A549 (cell line): ENCODE results near the gene CNTN2. TPM values are rescaled to one million over a fixed set of nuclear protein-coding genes. Genes with fewer than 3 reads are reported as not detected.

Experiments
- ATAC-seq, 2 experiments: fragments of 200-7000 bp in 1 of 2; fragments of >200 bp in 1 of 2; cut with Nextera tagmentation in 1 of 2; cut with Tn5 transposase in 1 of 2; 3 replicates each; pipeline versions ENCODE4 v1.8.0 to v1.9.1; 2018 to 2020; ENCODE audit warnings: mild to moderate bottlenecking in 1 of 2, moderate library complexity in 1 of 2
- CTCF ChIA-PET: fragments of 300-600 bp; sonication (Branson Sonifier 250); formaldehyde crosslinking; extraction: SDS; loops from one replicate; lab custom pipeline; 2021; ENCODE audit warnings: antibody characterized with exemption, inconsistent platforms; lab: Yijun Ruan, JAX
- POLR2A ChIA-PET: fragments of 350-600 bp; formaldehyde crosslinking; extraction: SDS; loops from one replicate; lab custom pipeline; 2021; ENCODE audit warnings: antibody characterized with exemption, inconsistent platforms; lab: Yijun Ruan, JAX
- DNase-seq, 2 experiments: peaks; one replicate each; pipeline versions ENCODE4 v3.0.0 to v3.0.0-alpha.2; 2011 to 2016; ENCODE audit warnings: low read depth in 1 of 2, low spot score in 1 of 2
- FAIRE-seq: peaks from 2 replicates; lab custom pipeline; 2011; peaks lifted over from hg19 to GRCh38; lab: Jason Lieb, UNC
- H3K27ac ChIP-seq, 2 experiments: fragments of >200 bp; sonication (Bioruptor Twin); formaldehyde crosslinking; 3 replicates each; pipeline ENCODE4 v1.5.1; 2016 to 2017
- H3K4me1 ChIP-seq: fragments of >200 bp; sonication (Bioruptor Twin); formaldehyde crosslinking; 3 replicates; pipeline ENCODE4 v1.6.1; 2016
- H3K4me2 ChIP-seq: fragments of >200 bp; sonication (Bioruptor Twin); formaldehyde crosslinking; 3 replicates; pipeline ENCODE4 v1.6.1; 2016
- H3K4me3 ChIP-seq: fragments of >200 bp; sonication (Bioruptor Twin); formaldehyde crosslinking; 3 replicates; pipeline ENCODE4 v1.5.1; 2016
- H3K9me3 ChIP-seq: fragments of >200 bp; sonication (Bioruptor Twin); formaldehyde crosslinking; 3 replicates; pipeline ENCODE4 v1.6.1; 2016
- BHLHE40 ChIP-seq: IDR thresholded peaks from 2 replicates; pipeline ENCODE4 v1.6.1; 2012; ENCODE audit warnings: low read depth, low read length, inconsistent platforms
- CBX8 ChIP-seq: fragments of 200-600 bp; sonication (generic); IDR thresholded peaks from 2 replicates; pipeline ENCODE4 v1.6.1; 2016
- CHD4 ChIP-seq: fragments of 200-600 bp; sonication (generic); IDR thresholded peaks from 2 replicates; pipeline ENCODE4 v1.6.1; 2016; ENCODE audit warnings: antibody characterized with exemption, mild to moderate bottlenecking, borderline replicate concordance
- CTCF ChIP-seq: fragments of >200 bp; sonication (Bioruptor Twin); formaldehyde crosslinking; IDR thresholded peaks from 3 replicates; pipeline ENCODE4 v1.5.1; 2016
- HOXA7 ChIP-seq: fragments of 250-450 bp; sonication (Bioruptor Pico); IDR thresholded peaks from 2 replicates; pipeline ENCODE4 v1.5.0; 2020; ENCODE audit warnings: mild to moderate bottlenecking, moderate library complexity
- KDM1A ChIP-seq: fragments of 200-600 bp; sonication (generic); IDR thresholded peaks from 2 replicates; pipeline ENCODE4 v1.6.1; 2016; ENCODE audit warnings: low read depth, mild to moderate bottlenecking
- KDM5A ChIP-seq: fragments of 200-600 bp; sonication (generic); IDR thresholded peaks from 2 replicates; pipeline ENCODE4 v1.6.1; 2016; ENCODE audit warnings: antibody characterized with exemption, mild to moderate bottlenecking
- MAX ChIP-seq: IDR thresholded peaks from 2 replicates; pipeline ENCODE4 v1.6.1; 2012
- NPAS2 ChIP-seq: fragments of 250-450 bp; sonication (Bioruptor Pico); IDR thresholded peaks from 2 replicates; pipeline ENCODE4 v1.8.0; 2022; ENCODE audit warnings: mild to moderate bottlenecking, moderate library complexity, borderline replicate concordance
- NR3C1 ChIP-seq: fragments of >200 bp; sonication (Bioruptor Twin); formaldehyde crosslinking; IDR thresholded peaks from 3 replicates; pipeline ENCODE4 v1.6.1; 2017
- POLR2A ChIP-seq: IDR thresholded peaks from 2 replicates; pipeline ENCODE4 v1.6.1; 2012; ENCODE audit warnings: mild to moderate bottlenecking, low read length
- RAD21 ChIP-seq, 2 experiments: fragments of >200 bp in 1 of 2; sonication (Bioruptor Twin) in 1 of 2; formaldehyde crosslinking in 1 of 2; IDR thresholded peaks in 1 of 2; conservative IDR thresholded peaks in 1 of 2; 2 replicates in 1 of 2; 3 replicates in 1 of 2; pipeline ENCODE4 v1.6.1; 2012 to 2018; ENCODE audit warnings: inconsistent platforms in 1 of 2
- TFCP2L1 ChIP-seq: fragments of 250-450 bp; sonication (Bioruptor Pico); IDR thresholded peaks from 2 replicates; pipeline ENCODE4 v1.5.0; 2021; ENCODE audit warnings: mild to moderate bottlenecking
- TP53 ChIP-seq: fragments of 250-450 bp; sonication (Bioruptor Pico); IDR thresholded peaks from 2 replicates; pipeline ENCODE4 v1.5.0; 2021; ENCODE audit warnings: mild to moderate bottlenecking, moderate library complexity
- WGBS: methylation state at CpG from one replicate; pipeline ENCODE4 v1.1.6; 2017; ENCODE audit errors: missing lambda C conversion rate; 5-methylcytosine and 5-hydroxymethylcytosine counted together
- polyA plus RNA-seq, 4 experiments: library from polyadenylated mRNA; depleted of rRNA in 3 of 4; stranded (reverse); fragments of >200 nt; fragmentation: RNase III in 1 of 4; extraction: RNeasy Plus Mini Kit Qiagen cat#74134 plus additional on column Dnase treatment in 1 of 4; gene quantifications; 2 replicates in 3 of 4; 3 replicates in 1 of 4; pipeline ENCODE4 v1.2.3, GENCODE V29; 2011 to 2017
- TF ChIP-seq, protein P1 (sequence below): fragments of >200 bp; sonication (Bioruptor Twin); formaldehyde crosslinking; IDR thresholded peaks from 2 replicates; pipeline ENCODE4 v1.6.1; 2016
- TF ChIP-seq, protein P2 (sequence below): IDR thresholded peaks from 2 replicates; pipeline ENCODE4 v1.6.1; 2012; ENCODE audit warnings: low read depth, borderline replicate concordance
- TF ChIP-seq, protein P3 (sequence below): fragments of 200-600 bp; sonication (generic); IDR thresholded peaks from 2 replicates; pipeline ENCODE4 v1.6.1; 2016; ENCODE audit warnings: antibody characterized with exemption, mild to moderate bottlenecking, moderate library complexity
- TF ChIP-seq, protein P4 (sequence below): fragments of 250-450 bp; sonication (Bioruptor Pico); IDR thresholded peaks from 2 replicates; pipeline ENCODE4 v1.5.0; 2021; ENCODE audit warnings: mild to moderate bottlenecking, moderate library complexity, borderline replicate concordance
- TF ChIP-seq, protein P5 (sequence below): fragments of >200 bp; sonication (Bioruptor Twin); formaldehyde crosslinking; IDR thresholded peaks from 3 replicates; pipeline ENCODE4 v1.6.1; 2016

The CNTN2 gene
- polyA plus RNA-seq, 2 of the 4 experiments (the other 2 are of a cell fraction), result not detected

GRCh38 chr1:205061665-205062069 lies 18.7 kb downstream of the CNTN2 start (continued):
- TF ChIP-seq CTCF, result peak; percentile 88
- TF ChIP-seq POLR2A, result no peak
- no peak for TF ChIP-seq CHD4
- TF ChIP-seq, protein P1, sequence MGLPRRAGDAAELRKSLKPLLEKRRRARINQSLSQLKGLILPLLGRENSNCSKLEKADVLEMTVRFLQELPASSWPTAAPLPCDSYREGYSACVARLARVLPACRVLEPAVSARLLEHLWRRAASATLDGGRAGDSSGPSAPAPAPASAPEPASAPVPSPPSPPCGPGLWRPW, result no peak

DNA sequence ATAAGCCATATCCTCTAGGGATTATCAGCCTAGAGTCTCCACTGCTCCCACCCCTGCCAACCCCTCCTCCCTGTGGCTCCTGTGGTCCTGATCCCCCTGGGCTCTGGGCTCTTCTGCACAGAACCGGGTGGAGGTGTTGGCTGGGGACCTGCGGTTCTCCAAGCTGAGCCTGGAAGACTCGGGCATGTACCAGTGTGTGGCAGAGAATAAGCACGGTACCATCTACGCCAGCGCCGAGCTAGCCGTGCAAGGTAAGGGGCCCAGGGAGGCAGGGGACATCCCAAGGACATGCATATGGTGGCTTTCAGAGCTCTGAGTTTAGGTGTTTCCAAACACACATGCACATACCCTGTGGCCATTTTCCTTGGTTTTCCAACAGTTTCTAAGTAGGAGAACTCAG lies 19.3 kb downstream of the CNTN2 start:
- TF ChIP-seq CBX8, result no peak
- TF ChIP-seq TFCP2L1, result no peak
- TF ChIP-seq TP53 (CRISPR knock-in tag), result no peak
- TF ChIP-seq MAX, result no peak
- POLR2A ChIA-PET, result interaction anchor here (0.8 to 1.1 kb wide), 2 partner anchors 18 to 59 kb away, joined by 3 read pairs; partner anchors contain the start of gene RBBP5
- FAIRE-seq (no peak), ATAC-seq (no peak; a peak in 1 of 6 replicates), DNase-seq (no peak)
- CTCF ChIA-PET, result interaction anchor here (0.7 to 6.0 kb wide), 38 partner anchors 10 to 505 kb away, joined by 3 to 152 read pairs (median 9); partner anchors contain the start of genes CNTN2 and TMEM81
- no peak overlapping the region for H3K27ac ChIP-seq
- no peaks in the 10 kb centered on the region for H3K9me3 ChIP-seq
- no peaks in the 10 kb centered on the region for H3K4me1 ChIP-seq
- H3K4me3 ChIP-seq, result no peak overlapping the region
- no peak overlapping the region for H3K4me2 ChIP-seq
- WGBS, result 75% methylated on average over 8 of the region's 8 CpGs

DNA sequence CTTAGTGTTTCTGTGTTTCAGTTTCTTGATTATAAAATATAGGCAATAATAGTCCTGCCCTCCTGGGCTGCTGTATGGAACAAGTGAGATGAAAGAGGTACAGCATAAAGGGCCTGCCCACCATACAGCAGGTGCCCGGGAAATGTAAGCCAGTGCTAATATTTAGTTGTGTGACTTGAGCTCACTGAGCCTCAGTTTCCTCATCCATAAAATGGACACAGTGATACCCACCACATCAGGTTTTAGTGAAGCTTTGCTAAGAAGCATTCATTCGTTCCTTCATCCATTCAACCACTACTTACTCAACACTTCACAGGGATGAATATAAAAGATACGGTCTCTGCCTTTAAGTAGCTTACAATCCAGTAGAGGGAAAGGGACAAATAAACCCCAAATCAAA lies 19.9 kb downstream of the CNTN2 start:
- ATAC-seq, result no peak
- no peak overlapping the region for H3K4me2 ChIP-seq
- ChIA-PET POLR2A (interaction anchor here (1.1 kb wide), 1 partner anchor 59 kb away, joined by 3 read pairs; the partner anchor contains the start of gene RBBP5), CTCF (interaction anchor here (0.9 to 6.0 kb wide), 22 partner anchors 11 to 497 kb away, joined by 3 to 152 read pairs (median 21); partner anchors contain the start of genes CNTN2 and TMEM81)
- H3K4me1 ChIP-seq, result no peaks in the 10 kb centered on the region
- no peak overlapping the region for H3K27ac ChIP-seq
- no peaks in the 10 kb centered on the region for H3K9me3 ChIP-seq
- TF ChIP-seq, protein P2, sequence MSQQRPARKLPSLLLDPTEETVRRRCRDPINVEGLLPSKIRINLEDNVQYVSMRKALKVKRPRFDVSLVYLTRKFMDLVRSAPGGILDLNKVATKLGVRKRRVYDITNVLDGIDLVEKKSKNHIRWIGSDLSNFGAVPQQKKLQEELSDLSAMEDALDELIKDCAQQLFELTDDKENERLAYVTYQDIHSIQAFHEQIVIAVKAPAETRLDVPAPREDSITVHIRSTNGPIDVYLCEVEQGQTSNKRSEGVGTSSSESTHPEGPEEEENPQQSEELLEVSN, result no peak
- WGBS, result 53% methylated on average over 3 of the region's 3 CpGs
- no peak for FAIRE-seq
- no peak overlapping the region for H3K4me3 ChIP-seq
- no peak for DNase-seq

GRCh38 chr1:205064301-205064700 lies 21.3 kb downstream of the CNTN2 start:
- FAIRE-seq (no peak), DNase-seq (no peak), ATAC-seq (no peak)
- no peaks in the 10 kb centered on the region for H3K4me1 ChIP-seq
- no peaks in the 10 kb centered on the region for H3K9me3 ChIP-seq
- TF ChIP-seq NPAS2 (CRISPR knock-in tag), result no peak
- TF ChIP-seq BHLHE40, result no peak
- TF ChIP-seq, protein P3, sequence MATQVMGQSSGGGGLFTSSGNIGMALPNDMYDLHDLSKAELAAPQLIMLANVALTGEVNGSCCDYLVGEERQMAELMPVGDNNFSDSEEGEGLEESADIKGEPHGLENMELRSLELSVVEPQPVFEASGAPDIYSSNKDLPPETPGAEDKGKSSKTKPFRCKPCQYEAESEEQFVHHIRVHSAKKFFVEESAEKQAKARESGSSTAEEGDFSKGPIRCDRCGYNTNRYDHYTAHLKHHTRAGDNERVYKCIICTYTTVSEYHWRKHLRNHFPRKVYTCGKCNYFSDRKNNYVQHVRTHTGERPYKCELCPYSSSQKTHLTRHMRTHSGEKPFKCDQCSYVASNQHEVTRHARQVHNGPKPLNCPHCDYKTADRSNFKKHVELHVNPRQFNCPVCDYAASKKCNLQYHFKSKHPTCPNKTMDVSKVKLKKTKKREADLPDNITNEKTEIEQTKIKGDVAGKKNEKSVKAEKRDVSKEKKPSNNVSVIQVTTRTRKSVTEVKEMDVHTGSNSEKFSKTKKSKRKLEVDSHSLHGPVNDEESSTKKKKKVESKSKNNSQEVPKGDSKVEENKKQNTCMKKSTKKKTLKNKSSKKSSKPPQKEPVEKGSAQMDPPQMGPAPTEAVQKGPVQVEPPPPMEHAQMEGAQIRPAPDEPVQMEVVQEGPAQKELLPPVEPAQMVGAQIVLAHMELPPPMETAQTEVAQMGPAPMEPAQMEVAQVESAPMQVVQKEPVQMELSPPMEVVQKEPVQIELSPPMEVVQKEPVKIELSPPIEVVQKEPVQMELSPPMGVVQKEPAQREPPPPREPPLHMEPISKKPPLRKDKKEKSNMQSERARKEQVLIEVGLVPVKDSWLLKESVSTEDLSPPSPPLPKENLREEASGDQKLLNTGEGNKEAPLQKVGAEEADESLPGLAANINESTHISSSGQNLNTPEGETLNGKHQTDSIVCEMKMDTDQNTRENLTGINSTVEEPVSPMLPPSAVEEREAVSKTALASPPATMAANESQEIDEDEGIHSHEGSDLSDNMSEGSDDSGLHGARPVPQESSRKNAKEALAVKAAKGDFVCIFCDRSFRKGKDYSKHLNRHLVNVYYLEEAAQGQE, result no peak
- no peak for TF ChIP-seq KDM1A
- TF ChIP-seq, protein P4, sequence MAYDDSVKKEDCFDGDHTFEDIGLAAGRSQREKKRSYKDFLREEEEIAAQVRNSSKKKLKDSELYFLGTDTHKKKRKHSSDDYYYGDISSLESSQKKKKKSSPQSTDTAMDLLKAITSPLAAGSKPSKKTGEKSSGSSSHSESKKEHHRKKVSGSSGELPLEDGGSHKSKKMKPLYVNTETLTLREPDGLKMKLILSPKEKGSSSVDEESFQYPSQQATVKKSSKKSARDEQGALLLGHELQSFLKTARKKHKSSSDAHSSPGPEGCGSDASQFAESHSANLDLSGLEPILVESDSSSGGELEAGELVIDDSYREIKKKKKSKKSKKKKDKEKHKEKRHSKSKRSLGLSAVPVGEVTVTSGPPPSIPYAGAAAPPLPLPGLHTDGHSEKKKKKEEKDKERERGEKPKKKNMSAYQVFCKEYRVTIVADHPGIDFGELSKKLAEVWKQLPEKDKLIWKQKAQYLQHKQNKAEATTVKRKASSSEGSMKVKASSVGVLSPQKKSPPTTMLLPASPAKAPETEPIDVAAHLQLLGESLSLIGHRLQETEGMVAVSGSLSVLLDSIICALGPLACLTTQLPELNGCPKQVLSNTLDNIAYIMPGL (CRISPR knock-in tag), result no peak
- TF ChIP-seq, protein P5, sequence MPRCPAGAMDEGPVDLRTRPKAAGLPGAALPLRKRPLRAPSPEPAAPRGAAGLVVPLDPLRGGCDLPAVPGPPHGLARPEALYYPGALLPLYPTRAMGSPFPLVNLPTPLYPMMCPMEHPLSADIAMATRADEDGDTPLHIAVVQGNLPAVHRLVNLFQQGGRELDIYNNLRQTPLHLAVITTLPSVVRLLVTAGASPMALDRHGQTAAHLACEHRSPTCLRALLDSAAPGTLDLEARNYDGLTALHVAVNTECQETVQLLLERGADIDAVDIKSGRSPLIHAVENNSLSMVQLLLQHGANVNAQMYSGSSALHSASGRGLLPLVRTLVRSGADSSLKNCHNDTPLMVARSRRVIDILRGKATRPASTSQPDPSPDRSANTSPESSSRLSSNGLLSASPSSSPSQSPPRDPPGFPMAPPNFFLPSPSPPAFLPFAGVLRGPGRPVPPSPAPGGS, result no peak
- TF ChIP-seq HOXA7, result no peak
- no peak for TF ChIP-seq KDM5A
- TF ChIP-seq NR3C1, result no peak
- no peak for TF ChIP-seq RAD21 (conservative IDR thresholded peaks at IDR 0.05 in 1 of 2, IDR thresholded peaks at IDR 0.05 in 1 of 2)
- TF ChIP-seq, all 56 proteins: peak for 0
- Histone ChIP-seq H3K27ac (no peak overlapping the region), H3K4me3 (no peak overlapping the region), H3K4me2 (no peak overlapping the region)
- ChIA-PET POLR2A (no interaction called here), CTCF (interaction anchor here (4.3 to 6.0 kb wide), 5 partner anchors 13 to 192 kb away, joined by 34 to 152 read pairs (median 115); partner anchors contain the start of gene TMEM81)
- WGBS, result 74% methylated on average over 11 of the region's 11 CpGs
